Liver (tissue), 3 donors: ENCODE data around the gene ERP27.

Source experiments
- GABPA ChIP-seq, 2 donors: IDR thresholded peaks in 1 of 2; conservative IDR thresholded peaks in 1 of 2; 2 replicates each; pipeline ENCODE4 v1.6.1; 2016; ENCODE audit warnings: antibody characterized with exemption in 2 of 2, mild to moderate bottlenecking in 1 of 2, moderate library complexity in 1 of 2
- HNF4A ChIP-seq, 2 donors: conservative IDR thresholded peaks; 2 replicates each; pipeline ENCODE4 v1.6.1; 2016; ENCODE audit warnings: antibody characterized with exemption in 2 of 2, mild to moderate bottlenecking in 2 of 2
- JUND ChIP-seq, 2 donors: IDR thresholded peaks; 2 replicates each; pipeline ENCODE4 v1.6.1; 2016; ENCODE audit warnings: antibody characterized with exemption in 2 of 2
- RAD21 ChIP-seq, 2 donors: IDR thresholded peaks; 2 replicates each; pipeline ENCODE4 v1.6.1; 2016; ENCODE audit warnings: antibody characterized with exemption in 2 of 2, mild to moderate bottlenecking in 2 of 2
- SP1 ChIP-seq: IDR thresholded peaks from 2 replicates; pipeline ENCODE4 v1.6.1; 2018; ENCODE audit warnings: antibody characterized with exemption, mild to moderate bottlenecking
- TAF1 ChIP-seq: conservative IDR thresholded peaks from 2 replicates; pipeline ENCODE4 v1.6.1; 2016; ENCODE audit warnings: antibody characterized with exemption, mild to moderate bottlenecking
- YY1 ChIP-seq: IDR thresholded peaks from 2 replicates; pipeline ENCODE4 v1.6.1; 2016; ENCODE audit warnings: antibody characterized with exemption, mild to moderate bottlenecking
- TF ChIP-seq, protein P1 (sequence below): fragments of 150-350 bp; IDR thresholded peaks from 2 replicates; pipeline ENCODE4 v1.5.1; 2017; ENCODE audit warnings: improper control_type of control experiment, low read depth, low read length; ENCODE audit not compliant: missing input control
- TF ChIP-seq, protein P2 (sequence below): IDR thresholded peaks from 2 replicates; pipeline ENCODE4 v1.6.1; 2016; ENCODE audit warnings: antibody characterized with exemption, mild to moderate bottlenecking
- TF ChIP-seq, protein P3 (sequence below): IDR thresholded peaks from 2 replicates; pipeline ENCODE4 v1.6.1; 2016; ENCODE audit warnings: antibody characterized with exemption
- donor health status: healthy.
- donor health status: healthy.

DNA sequence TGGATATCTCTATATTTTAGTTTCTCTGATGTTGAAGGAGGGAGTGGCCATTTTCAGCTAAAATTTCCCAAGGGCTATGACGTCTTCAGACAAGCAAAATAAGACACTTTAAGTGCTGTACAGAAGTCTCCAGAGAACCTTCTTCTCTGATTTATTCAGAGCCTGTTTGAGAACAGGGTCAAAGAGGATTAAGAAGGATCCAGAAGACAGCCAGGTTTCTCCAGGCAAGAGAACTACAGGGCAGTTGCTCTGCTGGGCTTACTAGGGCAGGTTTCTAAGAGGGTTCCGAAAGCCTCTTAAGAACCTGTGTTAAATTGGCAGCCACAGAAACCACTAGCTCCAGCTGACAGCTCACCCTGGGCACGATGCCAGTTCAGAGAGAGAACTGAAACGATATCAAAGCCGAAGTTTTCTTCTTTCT lies 53.9 kb downstream of the ERP27 start:
- TF ChIP-seq, protein P1, sequence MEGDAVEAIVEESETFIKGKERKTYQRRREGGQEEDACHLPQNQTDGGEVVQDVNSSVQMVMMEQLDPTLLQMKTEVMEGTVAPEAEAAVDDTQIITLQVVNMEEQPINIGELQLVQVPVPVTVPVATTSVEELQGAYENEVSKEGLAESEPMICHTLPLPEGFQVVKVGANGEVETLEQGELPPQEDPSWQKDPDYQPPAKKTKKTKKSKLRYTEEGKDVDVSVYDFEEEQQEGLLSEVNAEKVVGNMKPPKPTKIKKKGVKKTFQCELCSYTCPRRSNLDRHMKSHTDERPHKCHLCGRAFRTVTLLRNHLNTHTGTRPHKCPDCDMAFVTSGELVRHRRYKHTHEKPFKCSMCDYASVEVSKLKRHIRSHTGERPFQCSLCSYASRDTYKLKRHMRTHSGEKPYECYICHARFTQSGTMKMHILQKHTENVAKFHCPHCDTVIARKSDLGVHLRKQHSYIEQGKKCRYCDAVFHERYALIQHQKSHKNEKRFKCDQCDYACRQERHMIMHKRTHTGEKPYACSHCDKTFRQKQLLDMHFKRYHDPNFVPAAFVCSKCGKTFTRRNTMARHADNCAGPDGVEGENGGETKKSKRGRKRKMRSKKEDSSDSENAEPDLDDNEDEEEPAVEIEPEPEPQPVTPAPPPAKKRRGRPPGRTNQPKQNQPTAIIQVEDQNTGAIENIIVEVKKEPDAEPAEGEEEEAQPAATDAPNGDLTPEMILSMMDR = no peak
- TF ChIP-seq SP1 (no peak), HNF4A (conservative IDR thresholded peaks at IDR 0.05) (no peak), TAF1 (no peak), GABPA (IDR thresholded peaks at IDR 0.05 in 1 of 2, conservative IDR thresholded peaks at IDR 0.05 in 1 of 2) (no peak), RAD21 (IDR thresholded peaks at IDR 0.05) (no peak), YY1 (peak; percentile 22), JUND (IDR thresholded peaks at IDR 0.05) (no peak)
- TF ChIP-seq, protein P2, sequence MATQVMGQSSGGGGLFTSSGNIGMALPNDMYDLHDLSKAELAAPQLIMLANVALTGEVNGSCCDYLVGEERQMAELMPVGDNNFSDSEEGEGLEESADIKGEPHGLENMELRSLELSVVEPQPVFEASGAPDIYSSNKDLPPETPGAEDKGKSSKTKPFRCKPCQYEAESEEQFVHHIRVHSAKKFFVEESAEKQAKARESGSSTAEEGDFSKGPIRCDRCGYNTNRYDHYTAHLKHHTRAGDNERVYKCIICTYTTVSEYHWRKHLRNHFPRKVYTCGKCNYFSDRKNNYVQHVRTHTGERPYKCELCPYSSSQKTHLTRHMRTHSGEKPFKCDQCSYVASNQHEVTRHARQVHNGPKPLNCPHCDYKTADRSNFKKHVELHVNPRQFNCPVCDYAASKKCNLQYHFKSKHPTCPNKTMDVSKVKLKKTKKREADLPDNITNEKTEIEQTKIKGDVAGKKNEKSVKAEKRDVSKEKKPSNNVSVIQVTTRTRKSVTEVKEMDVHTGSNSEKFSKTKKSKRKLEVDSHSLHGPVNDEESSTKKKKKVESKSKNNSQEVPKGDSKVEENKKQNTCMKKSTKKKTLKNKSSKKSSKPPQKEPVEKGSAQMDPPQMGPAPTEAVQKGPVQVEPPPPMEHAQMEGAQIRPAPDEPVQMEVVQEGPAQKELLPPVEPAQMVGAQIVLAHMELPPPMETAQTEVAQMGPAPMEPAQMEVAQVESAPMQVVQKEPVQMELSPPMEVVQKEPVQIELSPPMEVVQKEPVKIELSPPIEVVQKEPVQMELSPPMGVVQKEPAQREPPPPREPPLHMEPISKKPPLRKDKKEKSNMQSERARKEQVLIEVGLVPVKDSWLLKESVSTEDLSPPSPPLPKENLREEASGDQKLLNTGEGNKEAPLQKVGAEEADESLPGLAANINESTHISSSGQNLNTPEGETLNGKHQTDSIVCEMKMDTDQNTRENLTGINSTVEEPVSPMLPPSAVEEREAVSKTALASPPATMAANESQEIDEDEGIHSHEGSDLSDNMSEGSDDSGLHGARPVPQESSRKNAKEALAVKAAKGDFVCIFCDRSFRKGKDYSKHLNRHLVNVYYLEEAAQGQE = no peak
- TF ChIP-seq, protein P3, sequence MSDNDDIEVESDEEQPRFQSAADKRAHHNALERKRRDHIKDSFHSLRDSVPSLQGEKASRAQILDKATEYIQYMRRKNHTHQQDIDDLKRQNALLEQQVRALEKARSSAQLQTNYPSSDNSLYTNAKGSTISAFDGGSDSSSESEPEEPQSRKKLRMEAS = no peak
